Kidney epithelial cell (primary cell): Measurements from ENCODE around the gene ARHGAP23. TPM values are rescaled to one million over a fixed set of nuclear protein-coding genes. Genes with fewer than 3 reads are reported as not detected.

Source experiments
- DNase-seq: peaks from one replicate; pipeline ENCODE4 v3.0.0-alpha.2; 2010; ENCODE audit warnings: low read depth
- H3K27me3 ChIP-seq: 2 replicates; pipeline ENCODE4 v1.6.0; 2011; ENCODE audit warnings: low read length; ENCODE audit not compliant: control insufficient read depth, insufficient read depth
- H3K36me3 ChIP-seq: 2 replicates; pipeline ENCODE4 v1.5.1; 2011; ENCODE audit warnings: low read length; ENCODE audit not compliant: control insufficient read depth, insufficient read depth
- H3K4me3 ChIP-seq: 2 replicates; pipeline ENCODE4 v1.5.1; 2011; ENCODE audit warnings: low read depth, mild to moderate bottlenecking, control low read depth, low read length
- total RNA-seq: library from RNA; depleted of rRNA; stranded (reverse); fragments of >200 nt; gene quantifications from 2 replicates; pipeline ENCODE4 v1.2.3, GENCODE V29; 2015
- TF ChIP-seq, protein P1 (sequence below): IDR thresholded peaks from 2 replicates; pipeline ENCODE4 v1.5.1; 2011; ENCODE audit warnings: mild to moderate bottlenecking, moderate library complexity, low read length, control low read depth, inconsistent platforms; ENCODE audit not compliant: insufficient read depth, poor library complexity, severe bottlenecking

Gene ARHGAP23
- total RNA-seq, 1 donor from 2014 or later, result 52.8 TPM

DNA sequence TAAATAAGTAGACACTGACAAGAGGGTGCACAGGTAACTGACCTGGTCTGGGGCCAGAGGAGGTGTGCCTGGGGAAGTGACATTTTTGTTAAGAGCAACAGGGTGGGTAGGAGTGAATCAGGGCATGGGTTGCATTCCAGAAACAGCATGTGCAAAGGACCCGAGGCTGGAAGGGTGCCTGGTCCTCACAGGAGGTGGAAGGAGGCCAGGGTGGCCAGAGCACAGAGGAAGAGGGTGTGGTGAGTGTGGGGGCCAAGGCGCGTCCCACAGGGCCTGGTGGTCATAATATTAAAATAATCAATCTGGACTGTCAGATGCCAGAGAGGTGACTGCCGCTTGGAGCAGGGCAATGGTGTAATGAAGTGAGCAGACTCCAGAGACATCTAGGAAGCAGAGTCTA lies 14.3 kb downstream of the ARHGAP23 start:
- no peak for DNase-seq
- H3K4me3 ChIP-seq, result no peak overlapping the region
- no peaks in the 10 kb centered on the region for H3K27me3 ChIP-seq
- peaks cover 2% of the 10 kb centered on the region for H3K36me3 ChIP-seq
- TF ChIP-seq, protein P1, sequence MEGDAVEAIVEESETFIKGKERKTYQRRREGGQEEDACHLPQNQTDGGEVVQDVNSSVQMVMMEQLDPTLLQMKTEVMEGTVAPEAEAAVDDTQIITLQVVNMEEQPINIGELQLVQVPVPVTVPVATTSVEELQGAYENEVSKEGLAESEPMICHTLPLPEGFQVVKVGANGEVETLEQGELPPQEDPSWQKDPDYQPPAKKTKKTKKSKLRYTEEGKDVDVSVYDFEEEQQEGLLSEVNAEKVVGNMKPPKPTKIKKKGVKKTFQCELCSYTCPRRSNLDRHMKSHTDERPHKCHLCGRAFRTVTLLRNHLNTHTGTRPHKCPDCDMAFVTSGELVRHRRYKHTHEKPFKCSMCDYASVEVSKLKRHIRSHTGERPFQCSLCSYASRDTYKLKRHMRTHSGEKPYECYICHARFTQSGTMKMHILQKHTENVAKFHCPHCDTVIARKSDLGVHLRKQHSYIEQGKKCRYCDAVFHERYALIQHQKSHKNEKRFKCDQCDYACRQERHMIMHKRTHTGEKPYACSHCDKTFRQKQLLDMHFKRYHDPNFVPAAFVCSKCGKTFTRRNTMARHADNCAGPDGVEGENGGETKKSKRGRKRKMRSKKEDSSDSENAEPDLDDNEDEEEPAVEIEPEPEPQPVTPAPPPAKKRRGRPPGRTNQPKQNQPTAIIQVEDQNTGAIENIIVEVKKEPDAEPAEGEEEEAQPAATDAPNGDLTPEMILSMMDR, result no peak

DNA sequence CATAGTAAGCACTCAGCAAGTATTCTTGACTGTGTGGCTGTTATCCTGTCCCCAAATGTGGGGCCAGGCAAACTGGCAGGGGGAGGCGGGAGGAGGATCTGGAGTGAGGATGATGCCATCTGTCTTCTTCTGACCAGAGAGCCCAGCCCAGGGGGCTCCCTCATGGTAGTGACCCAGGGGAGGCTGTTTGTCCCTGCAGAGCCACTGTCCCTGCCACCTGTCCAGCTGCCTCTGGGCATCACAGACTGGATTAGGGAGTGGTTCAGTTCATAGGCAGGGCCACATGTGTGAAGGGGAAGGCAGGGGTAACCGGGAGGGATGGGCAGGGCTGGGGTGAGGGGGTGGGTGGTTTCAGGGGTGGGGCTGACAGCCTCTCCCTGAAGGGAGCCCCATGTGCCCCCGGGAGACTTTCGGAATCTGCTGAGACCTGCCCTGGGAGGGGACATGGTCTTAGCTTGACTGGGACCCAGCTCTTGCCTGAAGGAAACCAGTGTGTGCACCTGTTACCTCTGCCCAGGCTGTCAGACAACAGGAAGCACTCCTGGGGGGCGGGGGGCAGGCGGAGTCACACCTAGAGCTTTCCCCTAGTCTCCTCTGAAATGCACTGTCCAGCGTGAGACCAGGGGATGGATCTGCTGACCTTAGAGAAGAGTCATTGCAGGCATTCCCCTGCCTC lies 15.2 kb downstream of the ARHGAP23 start:
- H3K4me3 ChIP-seq, result no peak overlapping the region
- no peak for DNase-seq
- no peaks in the 10 kb centered on the region for H3K27me3 ChIP-seq
- TF ChIP-seq, protein P1, result no peak
- peaks cover 2% of the 10 kb centered on the region for H3K36me3 ChIP-seq

DNA sequence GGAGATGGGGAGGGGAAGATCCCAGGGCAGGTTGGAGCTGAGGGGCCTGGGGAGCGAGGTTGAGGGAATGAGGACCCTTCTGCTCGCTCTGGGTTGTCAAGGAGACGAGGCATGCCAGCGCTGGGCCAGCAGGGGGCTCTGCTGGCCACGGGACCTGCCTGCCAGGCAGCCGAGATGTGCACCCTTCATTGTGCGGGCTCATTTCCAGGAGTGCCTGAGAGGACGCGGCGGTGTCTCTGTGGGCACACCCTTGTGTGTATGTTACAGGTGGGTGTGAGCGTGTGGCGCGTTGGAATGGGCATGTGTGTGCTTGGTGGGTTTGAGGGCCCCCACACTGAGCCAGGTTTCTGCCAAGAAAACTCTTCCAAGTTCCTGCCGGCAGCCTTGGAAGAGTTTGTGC lies 15.9 kb downstream of the ARHGAP23 start:
- TF ChIP-seq, protein P1, result peak; percentile 99
- no peaks in the 10 kb centered on the region for H3K27me3 ChIP-seq
- H3K4me3 ChIP-seq, result no peak overlapping the region
- no peak for DNase-seq
- H3K36me3 ChIP-seq, result peaks cover 2% of the 10 kb centered on the region

DNA sequence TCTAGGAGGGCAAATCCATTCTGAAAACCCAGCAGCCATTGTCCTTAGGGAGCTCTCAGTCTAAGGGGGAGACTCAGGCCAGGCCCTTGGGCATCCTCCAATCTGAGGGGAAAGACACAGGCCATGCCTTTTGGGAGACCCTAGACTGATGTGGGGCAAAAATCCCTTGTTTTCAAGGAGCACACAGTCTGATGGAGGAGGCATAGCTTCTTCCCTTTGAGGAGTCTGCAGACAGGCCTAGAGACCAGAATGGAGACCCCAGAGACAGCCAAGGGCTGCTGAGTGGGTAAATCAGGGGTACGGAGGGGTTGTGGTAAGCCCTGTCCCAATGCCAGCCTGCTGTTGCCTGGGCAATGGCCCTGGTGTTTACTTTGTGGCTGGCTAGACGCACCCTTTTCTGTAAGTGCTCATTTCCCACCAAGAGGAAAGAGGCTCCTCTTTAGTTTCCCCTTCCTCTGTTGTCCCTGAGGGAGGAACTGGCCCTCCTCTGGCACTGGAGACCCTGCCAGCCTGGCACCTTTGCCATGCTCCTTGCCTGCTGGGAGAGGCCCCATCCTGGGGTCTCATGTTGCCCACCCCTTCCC lies 19.3 kb downstream of the ARHGAP23 start:
- Histone ChIP-seq H3K36me3 (no peaks in the 10 kb centered on the region), H3K27me3 (no peaks in the 10 kb centered on the region), H3K4me3 (no peak overlapping the region)
- no peak for DNase-seq
- TF ChIP-seq, protein P1, result no peak

DNA sequence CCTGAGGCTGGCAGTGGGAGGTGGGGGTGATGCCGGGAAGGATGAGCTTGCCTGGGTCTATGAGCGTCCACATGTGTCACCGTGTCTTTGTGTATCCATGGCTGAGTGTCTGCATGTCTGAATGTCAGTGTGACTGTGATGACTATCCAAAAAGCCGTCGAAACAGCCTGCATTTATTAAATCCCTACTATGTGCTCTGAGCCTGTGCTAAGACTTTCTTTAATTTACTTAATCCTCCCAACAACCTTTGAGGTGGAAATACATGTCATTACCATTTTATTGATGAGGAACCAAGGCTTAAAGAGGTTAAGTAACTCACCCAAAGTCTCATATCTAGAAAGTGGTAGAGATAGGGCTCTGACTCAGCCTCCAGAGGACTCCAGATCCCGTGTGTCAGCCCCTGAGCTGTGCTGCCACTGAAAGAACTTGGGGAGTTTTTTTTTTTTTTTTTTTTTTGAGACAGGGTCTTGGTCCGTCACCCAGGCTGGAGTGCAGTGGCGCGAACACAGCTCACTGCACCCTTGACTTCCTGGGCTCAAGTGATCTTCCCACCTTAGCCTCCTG lies 20.0 kb downstream of the ARHGAP23 start:
- Histone ChIP-seq H3K27me3 (no peaks in the 10 kb centered on the region), H3K36me3 (no peaks in the 10 kb centered on the region), H3K4me3 (no peak overlapping the region)
- TF ChIP-seq, protein P1, result no peak
- no peak for DNase-seq
